ENCODE results near the gene MLXIPL.

GRCh38 chr7:73625276-73625675 is 954 bp upstream of the MLXIPL start:
- TF ChIP-seq CTCF (IDR thresholded peaks at IDR 0.05; ENCODE audit: low read depth, low read length) (no peak), POLR2A (IDR thresholded peaks at IDR 0.05; ENCODE audit: extremely low read depth, insufficient read length) (no peak)

Measured in NB4 (cell line).